ENCODE results near the gene TCF21.
"Not testable (repeated sequence)": the region's sequence is repeated elsewhere in the genome, so short reads cannot be mapped to it uniquely, and the experiment has no call there.

Gene TCF21

GRCh38 chr6:133936352-133936751 is 47.4 kb downstream of the TCF21 start:
- not testable (repeated sequence) for DNase-seq

GRCh38 chr6:133937909-133938308 is 49.0 kb downstream of the TCF21 start:
- no peak for DNase-seq

- DNase-seq = no peak
These were observed 49.6 kb downstream of the TCF21 start for GRCh38 chr6:133938533-133938932.

- no peak for DNase-seq
These were observed 51.1 kb downstream of the TCF21 start for GRCh38 chr6:133939778-133940667.

Data from stimulated activated naive CD4-positive, alpha-beta T cell (primary cell).